GOT3 (cell line): ENCODE data around the gene ARL8B.

ENCODE experiments used
- DNase-seq: peaks from one replicate; lab custom pipeline; 2025; ENCODE audit warnings: mixed read lengths; lab: John Stamatoyannopoulos, UW

The ARL8B gene

GRCh38 chr3:5212628-5213573, 90.8 kb downstream of the ARL8B start:
- no peak for DNase-seq

- DNase-seq: no peak
These were observed 91.5 kb downstream of the ARL8B start for GRCh38 chr3:5213574-5213966.

DNA sequence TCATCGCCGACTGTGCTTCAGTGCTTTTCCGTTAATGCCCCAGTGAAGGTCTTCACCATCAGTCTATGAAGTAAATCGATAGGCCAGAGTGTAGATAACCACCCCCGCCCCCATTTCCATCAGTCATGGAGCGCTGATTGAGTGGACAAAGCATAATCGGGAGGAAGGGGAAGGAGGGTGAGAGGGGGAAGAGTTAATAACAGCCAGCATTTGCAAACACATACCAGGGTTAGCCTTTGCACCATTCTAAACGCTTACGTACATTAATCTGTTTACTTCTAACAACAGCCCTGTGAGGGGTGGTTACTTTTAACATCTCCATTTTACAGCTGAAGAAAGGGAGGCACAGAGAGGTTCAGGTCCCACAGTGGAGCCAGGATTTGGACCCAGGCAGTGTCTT, 92.3 kb downstream of the ARL8B start:
- DNase-seq: no peak

DNA sequence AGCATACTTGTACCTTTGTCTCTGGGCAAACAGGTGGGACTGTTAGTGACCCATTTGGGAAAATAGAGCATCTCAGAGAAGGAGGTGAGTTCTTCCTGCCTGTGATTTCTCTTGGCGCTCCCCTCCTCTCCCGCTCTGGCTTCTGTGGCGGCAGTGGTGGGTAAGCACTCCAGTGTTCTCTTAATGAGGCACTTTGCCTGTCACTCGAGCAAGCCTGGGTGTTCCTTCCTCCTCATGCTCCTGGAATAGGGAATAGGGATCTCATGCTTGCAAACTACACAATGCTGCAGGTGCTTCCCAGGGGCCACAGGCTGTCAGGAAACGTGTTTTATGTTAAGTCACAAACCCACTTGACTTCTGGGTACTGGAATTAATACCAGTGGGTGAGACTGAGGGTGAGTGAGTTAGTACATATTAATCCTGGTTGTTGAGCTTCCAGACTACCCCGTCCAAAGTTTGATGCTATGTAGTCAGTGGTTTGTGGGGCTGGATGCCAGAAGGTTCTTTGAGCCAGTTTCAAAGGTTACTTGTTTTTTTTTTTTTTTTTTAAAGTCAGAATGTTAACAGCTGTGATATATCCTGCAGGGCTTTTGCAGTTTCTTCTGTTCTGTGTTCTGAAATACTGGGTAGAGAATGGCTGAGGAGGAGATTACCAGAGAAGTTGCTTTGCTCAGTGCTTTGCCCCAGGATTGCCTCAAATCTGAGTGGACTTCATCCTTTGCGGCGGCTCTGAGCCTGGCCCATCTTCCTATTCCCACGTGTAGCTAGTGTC, 95.9 kb downstream of the ARL8B start:
- DNase-seq: no peak

- DNase-seq: no peak
These were observed 96.7 kb downstream of the ARL8B start for GRCh38 chr3:5218815-5219214.

- no peak for DNase-seq
These were observed 97.1 kb downstream of the ARL8B start for GRCh38 chr3:5219216-5219615.

- DNase-seq: no peak
These were observed 98.1 kb downstream of the ARL8B start for GRCh38 chr3:5220193-5220592.

- DNase-seq: no peak
These were observed 98.8 kb downstream of the ARL8B start for GRCh38 chr3:5220667-5221431.

- DNase-seq: no peak
These were observed 99.6 kb downstream of the ARL8B start for GRCh38 chr3:5221701-5222100.

GRCh38 chr3:5222283-5223005, 100.4 kb downstream of the ARL8B start:
- DNase-seq: no peak

- DNase-seq: no peak
These were observed 104.7 kb downstream of the ARL8B start for GRCh38 chr3:5226783-5227182.

GRCh38 chr3:5227812-5228211, 105.7 kb downstream of the ARL8B start:
- no peak for DNase-seq

DNA sequence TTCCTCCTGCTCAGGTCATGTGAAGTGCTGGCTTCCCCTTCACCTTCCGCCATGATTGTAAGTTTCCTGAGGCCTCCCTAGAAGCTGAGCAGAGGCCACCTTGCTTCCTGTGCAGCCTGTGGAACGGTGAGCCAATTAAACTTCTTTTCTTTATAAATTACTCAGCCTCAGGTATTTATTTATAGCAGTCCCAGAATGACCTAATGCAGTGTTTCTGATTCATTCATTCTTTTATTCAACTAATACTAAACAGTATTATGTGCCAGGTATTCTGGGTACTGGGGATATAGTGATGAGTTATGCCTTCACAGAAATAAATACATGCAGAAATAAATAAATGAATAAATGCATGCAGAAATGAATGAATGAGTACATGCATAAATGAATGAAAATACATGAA, 107.3 kb downstream of the ARL8B start:
- no peak for DNase-seq
